ENCODE measurements around the gene MLC1.

MLC1 gene

GRCh38 chr22:50076646-50077535 is 8.3 kb downstream of the MLC1 start:
- DNase-seq (ENCODE audit: low read depth, low spot score) = no peak

GRCh38 chr22:50074551-50075530 is 10.4 kb downstream of the MLC1 start:
- no peak for DNase-seq (ENCODE audit: low read depth, low spot score)

GRCh38 chr22:50074056-50074455 is 11.2 kb downstream of the MLC1 start:
- no peak for DNase-seq (ENCODE audit: low read depth, low spot score)

- no peak for DNase-seq (ENCODE audit: low read depth, low spot score)
Measured at GRCh38 chr22:50072714-50073538, 12.3 kb downstream of the MLC1 start.

- no peak for DNase-seq (ENCODE audit: low read depth, low spot score)
Measured at GRCh38 chr22:50072167-50072555, 13.1 kb downstream of the MLC1 start.

- no peak for DNase-seq (ENCODE audit: low read depth, low spot score)
Measured at GRCh38 chr22:50071432-50072166, 13.6 kb downstream of the MLC1 start.

- no peak for DNase-seq (ENCODE audit: low read depth, low spot score)
Measured at GRCh38 chr22:50070366-50070765, 14.9 kb downstream of the MLC1 start.

- no peak for DNase-seq (ENCODE audit: low read depth, low spot score)
Measured at GRCh38 chr22:50068096-50068495, 17.1 kb downstream of the MLC1 start.

- DNase-seq (ENCODE audit: low read depth, low spot score) = no peak
Measured at GRCh38 chr22:50067244-50067643, 18.0 kb downstream of the MLC1 start.

GRCh38 chr22:50064453-50064852 is 20.8 kb downstream of the MLC1 start:
- no peak for DNase-seq (ENCODE audit: low read depth, low spot score)

- no peak for DNase-seq (ENCODE audit: low read depth, low spot score)
Measured at GRCh38 chr22:50063589-50064393, 21.4 kb downstream of the MLC1 start.

- no peak for DNase-seq (ENCODE audit: low read depth, low spot score)
Measured at GRCh38 chr22:50062509-50063135, 22.6 kb downstream of the MLC1 start.

- DNase-seq (ENCODE audit: low read depth, low spot score) = no peak
Measured at GRCh38 chr22:50061824-50062355, 23.3 kb downstream of the MLC1 start.

- no peak for DNase-seq (ENCODE audit: low read depth, low spot score)
Measured at GRCh38 chr22:50061141-50061823, 23.9 kb downstream of the MLC1 start.

- DNase-seq (ENCODE audit: low read depth, low spot score) = no peak
Measured at GRCh38 chr22:50060441-50061140, 24.6 kb downstream of the MLC1 start.

- no peak for DNase-seq (ENCODE audit: low read depth, low spot score)
Measured at GRCh38 chr22:50059881-50060262, 25.4 kb downstream of the MLC1 start.

GRCh38 chr22:50058906-50059880 is 26.0 kb downstream of the MLC1 start:
- DNase-seq (ENCODE audit: low read depth, low spot score) = no peak

Data from smooth muscle cell of the brain vasculature (primary cell).